SJSA1 (cell line): ENCODE measurements around the gene ZNF526. TPM values are rescaled to one million over a fixed set of nuclear protein-coding genes. Genes with fewer than 3 reads are reported as not detected.

Source experiments
- DNase-seq, 2 experiments: peaks; one replicate each; pipeline ENCODE4 v3.0.0-alpha.2; 2015 to 2020; ENCODE audit warnings: low spot score in 2 of 2, low read depth in 1 of 2
- H3K27ac ChIP-seq: fragments of 250-450 bp; sonication (Bioruptor Pico); 2 replicates; pipeline ENCODE4 v1.5.1; 2020; ENCODE audit warnings: mild to moderate bottlenecking, moderate library complexity
- H3K27me3 ChIP-seq: fragments of 250-450 bp; sonication (Bioruptor Pico); replicated peaks from 2 replicates; pipeline ENCODE4 v1.5.1; 2020; ENCODE audit warnings: mild to moderate bottlenecking, moderate library complexity
- H3K36me3 ChIP-seq: fragments of 250-450 bp; sonication (Bioruptor Pico); 2 replicates; pipeline ENCODE4 v1.5.1; 2020; ENCODE audit warnings: mild to moderate bottlenecking
- H3K4me1 ChIP-seq: fragments of 250-450 bp; sonication (Bioruptor Pico); replicated peaks from 2 replicates; pipeline ENCODE4 v1.6.1; 2021; ENCODE audit warnings: mild to moderate bottlenecking
- H3K4me3 ChIP-seq: fragments of 250-450 bp; sonication (Bioruptor Pico); 2 replicates; pipeline ENCODE4 v1.5.1; 2020; ENCODE audit warnings: mild to moderate bottlenecking
- H3K9me3 ChIP-seq: fragments of 250-450 bp; sonication (Bioruptor Pico); replicated peaks from 2 replicates; pipeline ENCODE4 v1.5.1; 2020; ENCODE audit warnings: mild to moderate bottlenecking
- total RNA-seq: library from RNA; depleted of rRNA; stranded (reverse); fragments of >200 nt; shearing (Covaris generic); gene quantifications from 2 replicates; pipeline ENCODE4 v1.2.3, GENCODE V29; 2014

ZNF526 gene
- total RNA-seq, 1 experiment from 2014 or later, result 10.5 TPM

GRCh38 chr19:42200116-42200715 lies 19.9 kb upstream of the ZNF526 start:
- no peak overlapping the region for H3K4me3 ChIP-seq
- H3K4me1 ChIP-seq, result peaks cover 6% of the 10 kb centered on the region; the same call in 1 of the 2 replicates
- H3K9me3 ChIP-seq, result no peaks in the 10 kb centered on the region
- no peak overlapping the region for H3K27ac ChIP-seq
- no peaks in the 10 kb centered on the region for H3K27me3 ChIP-seq
- DNase-seq, result no peak
- peaks cover 28% of the 10 kb centered on the region for H3K36me3 ChIP-seq

DNA sequence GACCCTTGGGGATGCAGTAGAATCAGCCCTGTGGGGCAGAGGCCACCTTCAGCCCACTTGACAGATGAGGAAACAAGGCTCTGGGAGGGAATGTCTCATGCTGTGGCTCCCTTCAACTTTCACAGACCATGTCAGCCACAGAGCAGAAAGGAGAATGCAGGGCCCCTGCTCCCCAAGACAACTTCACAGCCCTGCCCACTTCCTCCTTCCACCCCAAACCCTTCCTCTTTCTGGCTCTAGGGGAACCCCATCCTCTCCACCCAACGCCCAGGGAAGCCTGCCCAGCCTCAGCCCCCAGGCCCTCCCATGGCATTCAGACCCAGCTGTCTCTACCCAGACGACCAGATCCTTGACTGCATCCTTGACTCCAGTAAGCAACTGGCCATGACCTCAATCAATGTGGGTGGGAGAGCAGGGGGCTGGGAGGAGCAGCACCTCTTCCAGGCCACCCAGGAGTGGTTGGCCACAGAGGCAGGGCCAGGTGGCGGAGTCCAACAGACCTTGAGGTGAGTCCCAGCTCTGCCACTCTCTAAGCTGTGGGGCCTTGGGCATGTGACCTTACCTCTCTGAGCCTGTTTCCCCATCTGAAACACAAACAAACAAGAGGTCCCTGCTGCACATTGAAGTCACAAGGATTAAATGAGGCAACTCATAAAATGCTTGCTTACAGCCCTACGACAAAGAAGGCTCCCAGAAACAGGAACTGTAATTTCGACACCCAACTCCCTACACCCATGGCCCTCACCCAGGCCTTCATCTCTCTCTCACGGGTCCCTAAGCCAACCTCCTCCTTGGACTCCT lies 18.4 kb upstream of the ZNF526 start:
- Histone ChIP-seq H3K9me3 (no peaks in the 10 kb centered on the region), H3K36me3 (peaks cover 35% of the 10 kb centered on the region), H3K4me1 (peaks cover 12% of the 10 kb centered on the region), H3K4me3 (no peak overlapping the region), H3K27ac (no peak overlapping the region), H3K27me3 (no peaks in the 10 kb centered on the region)
- no peak for DNase-seq

DNA sequence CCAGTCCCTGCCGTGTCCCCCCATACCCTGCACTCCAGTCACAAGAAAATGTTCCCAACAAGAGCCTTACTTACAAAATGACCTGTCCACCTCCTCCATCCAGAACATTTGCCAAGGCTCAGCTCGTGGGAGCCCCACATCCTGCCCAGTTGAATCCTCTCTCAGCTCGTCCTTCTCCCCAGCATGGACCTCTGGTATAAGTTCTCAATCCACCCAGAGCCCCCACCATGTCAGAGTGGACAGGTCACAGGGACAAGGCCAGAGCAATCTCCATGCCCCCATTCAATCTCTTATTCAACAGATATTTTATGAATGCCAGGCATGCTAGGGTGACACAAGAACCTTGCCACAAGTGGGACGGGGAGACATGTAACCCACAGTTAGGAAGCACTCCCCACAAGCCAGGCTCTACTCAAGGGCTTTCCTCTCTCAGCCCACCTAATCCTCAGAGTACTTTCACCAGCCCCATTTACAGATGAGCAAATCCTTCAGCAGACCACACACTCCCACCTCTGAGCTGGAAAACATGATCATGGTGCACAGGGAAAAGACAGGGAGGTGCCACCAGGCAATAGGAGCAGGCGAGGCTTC lies 17.7 kb upstream of the ZNF526 start:
- no peaks in the 10 kb centered on the region for H3K27me3 ChIP-seq
- H3K4me3 ChIP-seq, result no peak overlapping the region
- DNase-seq, result no peak
- no peak overlapping the region for H3K27ac ChIP-seq
- peaks cover 40% of the 10 kb centered on the region for H3K36me3 ChIP-seq
- peaks cover 19% of the 10 kb centered on the region for H3K4me1 ChIP-seq
- H3K9me3 ChIP-seq, result no peaks in the 10 kb centered on the region

- H3K36me3 ChIP-seq, result peaks cover 43% of the 10 kb centered on the region
- DNase-seq, result no peak
- no peaks in the 10 kb centered on the region; the same call in 1 of the 2 replicates for H3K9me3 ChIP-seq
- H3K27me3 ChIP-seq, result no peaks in the 10 kb centered on the region
- peaks cover 32% of the 10 kb centered on the region for H3K4me1 ChIP-seq
- no peak overlapping the region for H3K4me3 ChIP-seq
- H3K27ac ChIP-seq, result no peak overlapping the region
Measured at GRCh38 chr19:42203700-42204099, 16.4 kb upstream of the ZNF526 start.

- Histone ChIP-seq H3K9me3 (no peaks in the 10 kb centered on the region; the same call in 1 of the 2 replicates), H3K36me3 (peaks cover 42% of the 10 kb centered on the region), H3K4me1 (peaks cover 34% of the 10 kb centered on the region), H3K27me3 (no peaks in the 10 kb centered on the region), H3K4me3 (no peak overlapping the region), H3K27ac (no peak overlapping the region)
- DNase-seq, result no peak
Measured at GRCh38 chr19:42204664-42205063, 15.4 kb upstream of the ZNF526 start.

DNA sequence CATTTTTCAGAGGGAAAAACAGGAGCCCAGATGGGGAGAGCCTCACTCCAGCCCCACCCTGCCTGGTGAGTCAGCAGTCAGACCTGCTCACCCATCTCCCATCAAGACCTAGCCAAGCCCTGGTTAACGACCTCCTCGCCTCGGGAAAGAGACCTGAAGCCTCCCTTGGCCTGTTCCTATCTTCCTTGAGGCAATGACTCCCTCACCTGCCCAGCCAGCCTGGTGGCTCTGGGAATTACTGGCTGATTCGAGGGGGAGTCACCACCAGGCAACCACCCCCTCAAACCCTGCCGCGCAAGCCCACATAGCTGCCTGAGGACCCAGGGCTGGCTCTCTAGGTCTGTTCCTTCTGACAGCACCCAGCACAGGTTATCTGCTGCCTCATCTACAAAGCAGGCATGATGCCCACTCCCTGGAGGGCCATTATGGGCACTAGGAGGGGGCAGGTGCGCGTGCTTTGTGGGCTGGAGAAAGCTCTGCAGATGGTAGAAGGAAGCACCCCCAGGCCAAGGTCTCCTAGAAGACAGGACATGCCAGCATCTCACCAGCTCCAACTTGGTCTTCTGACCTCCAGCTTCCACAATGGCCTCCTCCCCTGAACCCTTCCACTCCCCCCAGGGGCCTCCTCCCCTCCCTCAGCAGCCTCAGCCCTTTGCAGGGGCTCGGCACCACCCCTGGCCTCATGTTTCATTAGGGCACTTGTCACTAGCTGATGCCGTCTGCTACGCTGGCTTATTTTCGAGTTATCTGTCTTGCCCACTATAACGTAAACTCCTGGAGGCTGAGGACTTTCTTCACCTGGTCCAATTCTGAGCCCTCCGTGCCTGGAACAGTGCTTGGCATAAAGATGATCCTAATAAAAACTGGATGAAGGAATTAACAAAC lies 13.0 kb upstream of the ZNF526 start:
- H3K4me1 ChIP-seq, result peaks cover 32% of the 10 kb centered on the region
- H3K27me3 ChIP-seq, result no peaks in the 10 kb centered on the region
- no peak for DNase-seq
- no peaks in the 10 kb centered on the region; the same call in 1 of the 2 replicates for H3K9me3 ChIP-seq
- H3K4me3 ChIP-seq, result no peak overlapping the region
- H3K27ac ChIP-seq, result peak overlapping the region; percentile 67
- peaks cover 43% of the 10 kb centered on the region for H3K36me3 ChIP-seq

GRCh38 chr19:42207767-42208271 lies 12.3 kb upstream of the ZNF526 start:
- peak; percentile 71 to 85 for DNase-seq
- H3K27ac ChIP-seq, result peak overlapping the region; percentile 67
- peaks cover 42% of the 10 kb centered on the region for H3K36me3 ChIP-seq
- no peak overlapping the region for H3K4me3 ChIP-seq
- H3K4me1 ChIP-seq, result peaks cover 32% of the 10 kb centered on the region
- no peaks in the 10 kb centered on the region; the same call in 1 of the 2 replicates for H3K9me3 ChIP-seq
- H3K27me3 ChIP-seq, result no peaks in the 10 kb centered on the region

DNA sequence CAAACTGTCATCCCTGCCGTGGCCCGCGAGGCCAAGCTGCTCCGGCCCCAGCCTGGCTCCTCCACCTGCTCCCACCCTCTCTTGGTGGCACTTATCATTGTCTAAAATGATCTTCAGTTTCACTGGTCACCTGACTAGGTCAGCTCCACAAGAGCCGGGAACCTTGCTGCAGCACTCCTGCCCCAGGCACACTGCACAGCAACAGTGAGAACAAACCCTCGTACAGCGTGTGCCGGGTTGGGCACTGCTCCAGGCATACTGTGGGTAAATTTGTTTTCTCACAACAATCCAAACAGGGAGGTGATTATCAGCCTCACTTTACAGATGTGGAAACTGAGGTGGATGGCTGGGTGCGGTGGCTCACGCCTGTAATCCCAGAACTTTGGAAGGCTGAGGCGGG lies 11.5 kb upstream of the ZNF526 start:
- Histone ChIP-seq H3K9me3 (no peaks in the 10 kb centered on the region; the same call in 1 of the 2 replicates), H3K27ac (peak overlapping the region; percentile 67), H3K36me3 (peaks cover 37% of the 10 kb centered on the region), H3K4me1 (peaks cover 32% of the 10 kb centered on the region), H3K27me3 (no peaks in the 10 kb centered on the region), H3K4me3 (no peak overlapping the region)
- DNase-seq, result no peak

GRCh38 chr19:42212886-42213285 lies 7.2 kb upstream of the ZNF526 start:
- Histone ChIP-seq H3K27ac (no peak overlapping the region), H3K27me3 (no peaks in the 10 kb centered on the region), H3K9me3 (no peaks in the 10 kb centered on the region; the same call in 1 of the 2 replicates), H3K36me3 (peaks cover 27% of the 10 kb centered on the region), H3K4me1 (peaks cover 23% of the 10 kb centered on the region), H3K4me3 (no peak overlapping the region)
- DNase-seq, result no peak

GRCh38 chr19:42214810-42215485 lies 5.2 kb upstream of the ZNF526 start:
- H3K36me3 ChIP-seq, result peaks cover 11% of the 10 kb centered on the region
- no peak for DNase-seq
- H3K4me1 ChIP-seq, result peaks cover 25% of the 10 kb centered on the region
- no peaks in the 10 kb centered on the region for H3K9me3 ChIP-seq
- no peaks in the 10 kb centered on the region for H3K27me3 ChIP-seq
- H3K27ac ChIP-seq, result no peak overlapping the region
- H3K4me3 ChIP-seq, result no peak overlapping the region

DNA sequence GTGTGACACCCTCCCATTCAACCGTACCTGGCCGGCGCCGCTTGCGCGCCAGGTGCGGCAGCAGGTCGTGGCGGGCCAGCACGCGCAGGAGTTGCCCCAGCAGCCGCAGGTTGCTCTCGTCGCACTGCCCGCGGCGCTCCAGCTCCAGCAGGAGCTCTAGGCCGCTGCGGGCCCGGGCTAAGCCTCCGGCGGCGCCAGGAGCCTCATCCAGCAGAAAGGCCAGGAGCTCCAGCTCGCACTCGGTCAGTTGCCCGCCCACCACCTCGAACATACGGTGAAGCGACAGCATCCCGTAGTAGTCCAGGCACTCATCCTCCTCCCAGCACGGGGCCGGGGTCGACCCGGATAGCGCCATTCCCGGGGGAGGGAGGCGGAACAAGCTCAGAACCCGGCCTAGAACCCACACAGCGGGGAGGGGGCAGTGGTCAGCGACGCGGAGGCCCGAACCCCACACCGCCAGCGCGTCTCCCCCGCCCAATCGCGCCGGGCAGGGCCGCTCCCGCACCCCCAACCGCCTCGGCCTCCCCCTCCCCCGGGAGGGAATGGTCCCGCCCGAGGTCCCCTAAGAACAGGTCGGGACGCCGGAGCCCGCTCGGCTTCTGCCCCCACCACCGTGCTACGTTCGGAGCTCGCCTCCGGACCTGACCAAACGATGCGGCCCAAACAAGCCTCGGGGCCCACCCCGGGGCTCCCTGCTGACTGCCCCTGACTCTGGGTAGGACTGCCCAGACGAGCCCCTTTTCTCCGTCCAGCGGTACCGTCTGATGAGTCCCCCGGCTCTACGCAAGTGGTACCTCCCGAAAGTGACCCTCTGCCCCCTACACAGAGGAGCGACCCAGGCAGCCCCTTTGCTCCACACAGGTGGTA lies 3.2 kb upstream of the ZNF526 start:
- Histone ChIP-seq H3K27ac (no peak overlapping the region), H3K4me1 (peaks cover 25% of the 10 kb centered on the region), H3K4me3 (peak overlapping the region; percentile 50), H3K27me3 (no peaks in the 10 kb centered on the region), H3K9me3 (no peaks in the 10 kb centered on the region), H3K36me3 (0 out of 2 replicates have a peak, but pooled peaks cover 9% of the 10 kb centered on the region)
- DNase-seq, result no peak
